Measurements from ENCODE around the gene SRCAP. TPM values are rescaled to one million over a fixed set of nuclear protein-coding genes. Genes with fewer than 3 reads are reported as not detected.

The SRCAP gene
- 60.1 TPM for total RNA-seq (ENCODE audit: unreplicated experiment)
- long read RNA-seq: 0 reads

DNA sequence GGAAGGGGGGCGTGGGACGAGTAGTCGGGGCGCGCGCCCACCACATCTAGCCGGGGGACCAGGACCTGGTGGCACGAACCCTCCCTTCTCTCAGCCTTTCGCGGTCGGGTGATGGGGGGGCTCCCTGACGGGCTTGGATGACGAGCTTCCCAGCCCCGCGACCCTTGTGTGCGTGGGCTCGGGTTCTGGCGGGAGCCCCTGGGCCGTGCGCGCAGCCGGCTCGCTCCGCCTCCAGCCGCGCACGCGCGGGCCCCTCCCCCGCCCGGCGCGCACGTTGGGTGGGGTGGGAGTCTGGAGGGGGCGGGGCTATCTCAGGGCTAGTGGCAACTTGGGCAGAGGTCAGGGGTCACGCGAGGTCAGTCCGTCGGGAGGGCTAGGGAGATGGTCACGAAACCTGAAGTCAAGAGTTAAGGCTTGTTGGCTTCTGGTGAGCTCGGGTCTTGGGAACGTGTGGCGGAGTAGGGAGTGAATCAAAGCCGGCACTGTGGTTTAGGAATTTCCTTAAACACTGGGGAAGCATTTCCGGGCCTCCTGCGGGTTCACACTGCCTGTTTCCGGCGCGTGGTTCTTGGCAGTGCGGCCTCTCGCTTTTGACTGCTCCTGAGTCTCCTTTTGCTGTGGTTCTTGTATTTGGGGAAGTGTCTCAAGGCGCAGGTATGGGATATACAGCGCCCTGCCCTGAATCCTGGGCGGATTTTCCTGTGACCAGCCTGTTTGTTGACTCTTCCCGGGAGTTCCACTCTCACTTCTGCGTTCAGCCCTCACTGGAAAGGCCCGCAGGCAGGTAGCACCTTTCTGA is at the start of gene SRCAP:
Gene SRCAP (plus strand): TSS at position 356 of the 799 bp plus-strand sequence. CDS start 1,654 bp downstream, outside the sequence.
- Mint-ChIP-seq H3K27ac (ENCODE audit: unreplicated experiment) (peak within 1 kb of the TSS; percentile 98), H3K9me3 (ENCODE audit: unreplicated experiment) (peaks cover 11% of the 10 kb centered on the region), H3K4me3 (ENCODE audit: unreplicated experiment) (peak within 1 kb of the TSS; percentile 99), H3K36me3 (ENCODE audit: unreplicated experiment) (no peaks in the 10 kb centered on the region), H3K27me3 (ENCODE audit: unreplicated experiment) (peaks cover 13% of the 10 kb centered on the region), H3K4me1 (ENCODE audit: low read depth, unreplicated experiment) (peaks cover 6% of the 10 kb centered on the region)
- DNase-seq: peak; percentile 86
- TF ChIP-seq CTCF (IDR thresholded peaks at IDR 0.05; ENCODE audit: partially characterized antibody, unreplicated experiment): no peak

DNA sequence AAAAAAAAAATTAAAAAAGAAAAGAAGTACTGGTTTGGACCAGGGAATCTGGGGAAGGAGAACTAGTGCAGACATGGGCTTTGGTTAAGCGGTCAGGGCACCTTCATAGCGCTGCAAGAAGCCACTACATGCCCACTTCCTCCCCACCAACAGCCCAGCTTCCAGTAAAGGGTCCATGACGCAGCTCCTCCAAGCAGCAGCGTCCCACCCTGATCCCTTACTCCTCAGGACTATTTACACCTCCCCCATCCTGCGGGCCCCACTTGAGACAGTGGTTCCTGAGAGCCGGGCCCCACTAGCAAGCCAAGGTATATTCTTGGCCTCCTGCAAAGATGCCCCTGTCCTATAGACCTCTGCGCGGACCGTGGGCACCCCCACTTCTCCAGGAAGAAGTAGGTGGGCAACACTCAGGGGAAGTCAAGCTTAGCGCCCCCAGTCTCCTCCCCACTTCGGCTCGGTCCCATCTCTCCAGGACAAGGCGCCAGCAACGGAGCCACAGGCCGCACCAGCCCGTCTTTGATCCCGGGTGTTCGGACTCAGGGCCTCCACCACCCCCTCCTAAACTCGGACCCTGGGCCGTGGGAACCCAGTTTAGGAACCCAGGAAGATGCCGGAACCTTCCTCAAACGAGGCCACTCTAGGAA is 49.1 kb upstream of the SRCAP start:
- no peak for TF ChIP-seq CTCF (IDR thresholded peaks at IDR 0.05; ENCODE audit: partially characterized antibody, unreplicated experiment)
- DNase-seq: no peak
- H3K4me1 Mint-ChIP-seq (ENCODE audit: low read depth, unreplicated experiment): peaks cover 10% of the 10 kb centered on the region
- peak overlapping the region; percentile 98 for H3K4me3 Mint-ChIP-seq (ENCODE audit: unreplicated experiment)
- H3K36me3 Mint-ChIP-seq (ENCODE audit: unreplicated experiment): no peaks in the 10 kb centered on the region
- H3K27me3 Mint-ChIP-seq (ENCODE audit: unreplicated experiment): peaks cover 9% of the 10 kb centered on the region
- peak overlapping the region; percentile 99 for H3K27ac Mint-ChIP-seq (ENCODE audit: unreplicated experiment)
- peaks cover 9% of the 10 kb centered on the region for H3K9me3 Mint-ChIP-seq (ENCODE audit: unreplicated experiment)

DNA sequence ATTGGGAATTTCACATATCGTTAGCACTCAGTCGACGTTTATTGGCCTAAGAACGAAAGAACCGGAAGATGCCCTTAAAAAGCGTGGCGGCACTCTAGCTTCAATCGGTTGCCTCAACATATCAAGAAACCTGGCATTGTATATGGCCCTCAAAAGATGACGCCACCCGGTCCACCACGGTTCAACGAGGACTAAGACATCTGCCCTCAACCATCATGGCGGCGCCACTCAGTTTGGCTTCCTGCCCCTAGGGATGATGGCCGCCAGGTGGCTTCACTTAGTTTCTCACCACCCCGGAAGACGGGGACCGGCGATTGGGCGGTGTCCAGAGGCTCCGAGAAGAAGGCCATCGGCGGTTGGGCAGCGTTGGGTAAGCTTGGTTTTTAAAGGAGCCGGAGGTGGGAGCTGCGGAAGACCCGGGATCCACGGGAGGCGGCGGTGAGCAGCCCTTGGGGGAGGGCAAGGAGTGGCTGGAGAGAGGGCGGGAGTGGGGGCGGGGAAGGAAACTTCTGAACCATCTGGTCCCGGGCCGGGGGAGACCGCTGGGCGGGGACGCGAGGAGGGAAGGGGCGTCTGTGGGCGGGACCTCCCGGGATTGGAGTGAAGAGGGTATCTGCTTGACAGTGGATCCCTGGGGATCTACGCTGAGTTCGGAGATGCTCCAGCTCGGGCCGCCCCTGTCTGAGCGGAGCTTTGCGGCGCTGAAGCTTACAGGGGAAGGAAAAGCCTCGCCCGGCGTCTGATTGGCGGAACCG is 48.4 kb upstream of the SRCAP start, which contains the start of gene PRR14:
Gene PRR14 (plus strand): TSS at position 592 of the 755 bp plus-strand sequence. CDS start 686 bp downstream, outside the sequence.
- Mint-ChIP-seq H3K4me1 (ENCODE audit: low read depth, unreplicated experiment) (peaks cover 10% of the 10 kb centered on the region), H3K4me3 (ENCODE audit: unreplicated experiment) (peak within 1 kb of the TSS; percentile 98), H3K9me3 (ENCODE audit: unreplicated experiment) (peaks cover 9% of the 10 kb centered on the region), H3K27me3 (ENCODE audit: unreplicated experiment) (peaks cover 9% of the 10 kb centered on the region), H3K27ac (ENCODE audit: unreplicated experiment) (peak within 1 kb of the TSS; percentile 99), H3K36me3 (ENCODE audit: unreplicated experiment) (no peaks in the 10 kb centered on the region)
- TF ChIP-seq CTCF (IDR thresholded peaks at IDR 0.05; ENCODE audit: partially characterized antibody, unreplicated experiment): peak; percentile 58
- DNase-seq: peak; percentile 100

DNA sequence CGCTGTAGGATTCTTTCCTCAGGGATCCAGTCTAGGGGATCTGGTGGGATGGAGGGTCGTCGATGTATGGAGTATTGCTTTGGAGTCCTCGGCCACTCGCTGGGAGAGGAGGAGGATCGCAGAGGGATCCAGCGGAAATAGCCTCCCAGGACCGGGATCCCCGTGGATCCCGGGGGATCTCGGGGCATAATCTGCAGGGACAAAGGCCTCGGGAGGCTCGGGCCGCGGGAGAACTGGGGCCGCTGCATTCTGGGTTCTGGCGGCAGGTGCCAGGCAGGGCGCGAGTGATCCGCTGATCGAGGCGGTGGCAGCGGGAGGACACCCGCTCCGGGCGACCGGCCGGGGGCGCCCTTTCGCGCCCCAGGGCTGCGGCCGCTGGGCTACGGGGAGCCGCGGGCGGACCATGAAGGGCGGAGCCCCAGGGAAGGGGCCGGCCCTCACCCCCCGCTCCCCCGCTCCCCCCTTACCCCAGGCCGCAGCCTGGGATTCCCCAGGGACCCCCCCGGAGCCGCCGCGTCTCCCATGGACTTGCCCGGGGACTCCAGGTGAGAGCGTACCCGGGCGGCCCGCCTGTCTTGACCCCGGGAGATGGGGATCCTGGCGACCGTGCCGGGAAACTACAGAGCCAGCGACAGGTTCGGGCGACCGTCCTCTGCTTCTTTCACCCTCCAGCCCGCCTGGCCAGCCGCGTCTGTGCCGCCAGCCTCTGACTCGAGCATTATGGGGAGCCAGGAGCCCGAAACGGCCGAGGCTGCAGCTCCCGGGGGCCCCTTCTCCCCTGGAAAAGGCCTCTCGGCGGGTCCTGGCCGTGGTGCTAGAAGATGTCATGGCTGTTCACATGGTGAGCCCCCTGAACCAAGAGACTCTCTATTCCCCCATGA is 47.6 kb upstream of the SRCAP start:
- Mint-ChIP-seq H3K27me3 (ENCODE audit: unreplicated experiment) (peaks cover 9% of the 10 kb centered on the region), H3K27ac (ENCODE audit: unreplicated experiment) (peak overlapping the region; percentile 99), H3K9me3 (ENCODE audit: unreplicated experiment) (peaks cover 12% of the 10 kb centered on the region), H3K4me3 (ENCODE audit: unreplicated experiment) (peak overlapping the region; percentile 98), H3K4me1 (ENCODE audit: low read depth, unreplicated experiment) (peaks cover 10% of the 10 kb centered on the region), H3K36me3 (ENCODE audit: unreplicated experiment) (no peaks in the 10 kb centered on the region)
- TF ChIP-seq CTCF (IDR thresholded peaks at IDR 0.05; ENCODE audit: partially characterized antibody, unreplicated experiment): peak; percentile 65
- peak; percentile 78 for DNase-seq
